HUES64 (cell line): ENCODE data around the gene CLNK. TPM values are rescaled to one million over a fixed set of nuclear protein-coding genes. Genes with fewer than 3 reads are reported as not detected.

Source experiments
- H3K27ac ChIP-seq: 2 replicates; pipeline ENCODE4 v1.7.0; 2013; ENCODE audit warnings: low read depth, low read length, inconsistent platforms
- H3K27me3 ChIP-seq: 2 replicates; pipeline ENCODE4 v1.6.1; 2013; ENCODE audit warnings: mild to moderate bottlenecking, low read length; ENCODE audit not compliant: insufficient read depth
- H3K36me3 ChIP-seq: 2 replicates; pipeline ENCODE4 v1.6.1; 2013; ENCODE audit warnings: mild to moderate bottlenecking, low read length; ENCODE audit not compliant: insufficient read depth
- H3K4me1 ChIP-seq: 2 replicates; pipeline ENCODE4 v1.6.1; 2013; ENCODE audit warnings: mild to moderate bottlenecking, low read length, moderate library complexity; ENCODE audit not compliant: insufficient read depth
- H3K4me3 ChIP-seq: 2 replicates; pipeline ENCODE4 v1.5.1; 2013; ENCODE audit warnings: mild to moderate bottlenecking, low read length, moderate library complexity
- H3K9ac ChIP-seq: 2 replicates; pipeline ENCODE4 v1.6.1; 2013; ENCODE audit warnings: mild to moderate bottlenecking, low read depth, low read length
- H3K9me3 ChIP-seq: 2 replicates; pipeline ENCODE4 v1.6.1; 2013; ENCODE audit warnings: low read depth, low read length; ENCODE audit not compliant: insufficient read depth
- WGBS: fragments of 150-250, 120-280 bp; methylation state at CpG from one replicate; pipeline ENCODE4 v1.1.7; 2013; ENCODE audit warnings: missing lambda C conversion rate; 5-methylcytosine and 5-hydroxymethylcytosine counted together
- polyA plus RNA-seq, 2 experiments: library from polyadenylated mRNA; stranded (reverse); fragments of 50-300 nt; gene quantifications; one replicate each; pipeline ENCODE4 v1.2.3, GENCODE V29; 2013

Gene CLNK, protein sequence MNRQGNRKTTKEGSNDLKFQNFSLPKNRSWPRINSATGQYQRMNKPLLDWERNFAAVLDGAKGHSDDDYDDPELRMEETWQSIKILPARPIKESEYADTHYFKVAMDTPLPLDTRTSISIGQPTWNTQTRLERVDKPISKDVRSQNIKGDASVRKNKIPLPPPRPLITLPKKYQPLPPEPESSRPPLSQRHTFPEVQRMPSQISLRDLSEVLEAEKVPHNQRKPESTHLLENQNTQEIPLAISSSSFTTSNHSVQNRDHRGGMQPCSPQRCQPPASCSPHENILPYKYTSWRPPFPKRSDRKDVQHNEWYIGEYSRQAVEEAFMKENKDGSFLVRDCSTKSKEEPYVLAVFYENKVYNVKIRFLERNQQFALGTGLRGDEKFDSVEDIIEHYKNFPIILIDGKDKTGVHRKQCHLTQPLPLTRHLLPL
- polyA plus RNA-seq (2013, experiment 1 of 2): not detected
- polyA plus RNA-seq (2013, experiment 2 of 2): not detected

DNA sequence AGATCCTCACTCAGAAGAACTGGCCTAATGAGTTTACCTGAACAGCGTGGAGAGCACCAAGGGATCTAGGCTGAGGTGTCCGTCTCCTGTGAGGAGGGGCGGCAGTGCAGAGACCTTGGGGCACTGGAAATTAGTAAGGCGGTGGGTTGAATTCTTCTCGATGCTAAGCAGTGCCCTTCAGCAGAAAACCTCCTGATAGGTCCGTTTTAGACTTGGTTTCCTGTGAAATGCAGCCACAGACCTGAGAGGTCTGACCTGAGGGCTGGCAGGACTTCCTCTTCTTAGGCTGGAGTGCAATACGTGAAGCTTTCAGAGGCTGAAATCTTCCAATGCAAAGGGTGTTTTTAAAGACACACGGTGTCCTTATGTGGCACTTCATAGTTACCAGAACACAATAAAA lies at the start of gene CLNK:
CLNK (minus strand) TSS at position 138 of the 400 bp plus-strand sequence. CDS start 16,899 bp downstream, outside the sequence.
- H3K27me3 ChIP-seq: no peaks in the 10 kb centered on the region
- H3K4me1 ChIP-seq: peaks cover 7% of the 10 kb centered on the region; the same call in 1 of the 2 replicates
- H3K36me3 ChIP-seq: no peaks in the 10 kb centered on the region
- WGBS: 94% methylated on average over 8 of the region's 8 CpGs
- H3K9ac ChIP-seq: no peak within 1 kb of the TSS
- H3K27ac ChIP-seq: no peak within 1 kb of the TSS
- no peaks in the 10 kb centered on the region for H3K9me3 ChIP-seq
- no peak within 1 kb of the TSS for H3K4me3 ChIP-seq

- Histone ChIP-seq H3K9ac (no peak overlapping the region), H3K9me3 (no peaks in the 10 kb centered on the region), H3K36me3 (no peaks in the 10 kb centered on the region), H3K27ac (no peak overlapping the region), H3K4me1 (peaks cover 7% of the 10 kb centered on the region; the same call in 1 of the 2 replicates), H3K4me3 (no peak overlapping the region), H3K27me3 (no peaks in the 10 kb centered on the region)
- WGBS: no CpG with 5 or more reads among the region's 1 CpG
Observed at GRCh38 chr4:10733481-10734062, 49.0 kb upstream of the CLNK start.

DNA sequence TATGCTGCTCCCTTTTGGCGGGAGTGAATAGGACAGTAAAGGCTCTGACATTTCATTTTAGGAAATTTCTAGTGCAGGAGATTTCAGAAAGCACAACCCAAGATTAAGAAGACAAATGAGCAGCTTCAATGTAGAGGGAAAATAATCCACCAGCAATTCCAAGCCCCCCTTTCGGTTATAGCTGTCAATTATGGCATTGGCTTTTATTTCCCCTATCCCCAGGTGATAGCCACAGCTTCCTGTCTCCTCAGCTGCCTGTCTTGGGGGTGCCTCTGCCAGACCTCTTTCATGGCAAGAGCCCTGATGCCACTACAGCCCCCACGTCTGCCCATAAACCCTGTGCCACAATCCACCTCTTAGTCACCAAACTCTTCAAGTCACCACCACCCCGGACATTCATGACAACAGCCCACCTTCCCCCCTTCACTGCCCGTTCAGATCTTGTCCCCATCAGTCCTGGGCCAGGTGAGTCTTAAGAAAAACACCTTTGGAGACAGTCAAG lies 48.4 kb upstream of the CLNK start:
- peaks cover 4% of the 10 kb centered on the region; the same call in 1 of the 2 replicates for H3K4me1 ChIP-seq
- H3K4me3 ChIP-seq: no peak overlapping the region
- H3K36me3 ChIP-seq: no peaks in the 10 kb centered on the region
- H3K27me3 ChIP-seq: no peaks in the 10 kb centered on the region
- no peaks in the 10 kb centered on the region for H3K9me3 ChIP-seq
- no peak overlapping the region for H3K27ac ChIP-seq
- WGBS: 87% methylated on average over 5 of the region's 5 CpGs
- no peak overlapping the region for H3K9ac ChIP-seq

DNA sequence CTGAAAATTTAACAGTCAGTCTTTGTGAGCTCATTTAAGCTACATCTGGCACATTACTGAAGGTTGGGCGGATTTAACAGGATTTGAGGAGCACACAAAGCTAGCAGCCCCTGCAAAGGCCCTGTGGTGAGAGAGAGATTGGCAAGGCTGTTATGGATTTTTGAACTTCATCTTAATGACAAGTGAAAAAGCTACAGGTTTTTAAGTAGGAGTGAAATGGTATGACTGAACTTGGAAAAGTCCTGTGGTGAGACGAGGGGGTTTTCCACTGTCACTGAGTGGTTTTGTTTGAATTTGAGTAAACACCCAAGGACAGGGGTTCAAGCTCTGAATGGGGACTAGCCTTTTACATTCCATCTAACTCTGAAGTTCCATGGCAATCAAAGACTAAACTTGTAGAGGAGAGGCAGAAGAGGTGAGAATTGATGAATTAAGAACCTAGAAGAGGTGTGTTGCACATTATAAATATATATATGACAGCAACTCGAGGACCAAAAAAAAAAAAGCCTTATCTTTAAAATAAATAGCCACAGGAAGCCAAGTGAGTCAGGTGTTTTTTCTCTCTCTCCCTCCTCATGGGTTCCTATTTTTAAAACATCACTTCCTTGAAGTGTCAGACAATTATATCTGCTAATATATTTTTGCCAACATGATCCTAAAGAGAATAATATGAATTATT lies 47.8 kb upstream of the CLNK start:
- Histone ChIP-seq H3K9me3 (no peaks in the 10 kb centered on the region), H3K4me3 (no peak overlapping the region), H3K9ac (no peak overlapping the region), H3K36me3 (no peaks in the 10 kb centered on the region), H3K4me1 (0 out of 2 replicates have a peak, but pooled peaks cover under 1% of the 10 kb centered on the region), H3K27me3 (no peaks in the 10 kb centered on the region), H3K27ac (no peak overlapping the region)
- WGBS: 86% methylated on average over 3 of the region's 3 CpGs

DNA sequence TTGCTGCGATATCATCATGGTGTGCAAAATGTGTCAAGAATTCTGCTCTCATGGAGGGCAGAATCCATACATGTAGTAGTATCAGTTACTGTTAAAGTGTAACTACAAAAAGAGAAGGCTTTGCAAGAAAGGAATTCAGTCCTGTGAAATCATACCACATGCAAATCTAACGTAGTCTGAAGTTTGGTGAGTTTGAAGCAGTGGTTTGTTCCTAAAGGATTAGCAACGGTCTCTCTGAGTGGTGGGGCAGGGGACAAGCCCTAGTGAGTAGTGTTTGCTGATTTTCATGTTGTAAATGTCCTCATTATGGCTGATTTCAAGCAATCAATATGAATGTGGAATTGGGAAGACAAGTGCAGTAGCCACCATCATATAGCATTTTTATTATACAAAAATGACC lies 47.1 kb upstream of the CLNK start:
- no peak overlapping the region for H3K27ac ChIP-seq
- H3K36me3 ChIP-seq: no peaks in the 10 kb centered on the region
- no peaks in the 10 kb centered on the region for H3K9me3 ChIP-seq
- no peaks in the 10 kb centered on the region for H3K27me3 ChIP-seq
- no peak overlapping the region for H3K9ac ChIP-seq
- H3K4me1 ChIP-seq: no peaks in the 10 kb centered on the region
- H3K4me3 ChIP-seq: no peak overlapping the region
- 92% methylated on average over 3 of the region's 3 CpGs for WGBS

- Histone ChIP-seq H3K9ac (no peak overlapping the region), H3K36me3 (no peaks in the 10 kb centered on the region), H3K27me3 (no peaks in the 10 kb centered on the region), H3K9me3 (no peaks in the 10 kb centered on the region), H3K4me1 (no peaks in the 10 kb centered on the region), H3K27ac (no peak overlapping the region), H3K4me3 (no peak overlapping the region)
- 94% methylated on average over 4 of the region's 4 CpGs for WGBS
Observed at GRCh38 chr4:10731162-10731561, 46.6 kb upstream of the CLNK start.

DNA sequence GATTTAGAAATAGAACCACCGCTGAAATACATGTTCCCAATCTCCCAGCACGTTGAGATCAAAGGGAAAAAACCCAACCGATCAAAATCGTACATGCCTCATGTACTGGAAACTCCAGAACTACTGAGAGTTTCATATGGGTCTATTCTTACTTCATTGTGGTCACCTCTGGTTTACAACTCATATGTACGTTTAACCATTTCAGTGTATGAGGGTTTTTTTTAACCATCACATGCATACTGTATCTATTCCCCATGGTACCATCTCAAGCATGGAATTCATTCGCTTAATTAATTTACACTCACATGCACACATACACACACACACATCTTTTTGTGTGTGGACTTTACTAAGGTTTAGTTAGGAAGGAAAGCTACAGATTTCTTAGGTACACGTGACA lies 46.0 kb upstream of the CLNK start:
- H3K4me1 ChIP-seq: no peaks in the 10 kb centered on the region
- no peak overlapping the region for H3K9ac ChIP-seq
- no peak overlapping the region for H3K27ac ChIP-seq
- 96% methylated on average over 5 of the region's 7 CpGs for WGBS
- no peaks in the 10 kb centered on the region for H3K9me3 ChIP-seq
- no peaks in the 10 kb centered on the region for H3K27me3 ChIP-seq
- no peaks in the 10 kb centered on the region for H3K36me3 ChIP-seq
- no peak overlapping the region for H3K4me3 ChIP-seq

DNA sequence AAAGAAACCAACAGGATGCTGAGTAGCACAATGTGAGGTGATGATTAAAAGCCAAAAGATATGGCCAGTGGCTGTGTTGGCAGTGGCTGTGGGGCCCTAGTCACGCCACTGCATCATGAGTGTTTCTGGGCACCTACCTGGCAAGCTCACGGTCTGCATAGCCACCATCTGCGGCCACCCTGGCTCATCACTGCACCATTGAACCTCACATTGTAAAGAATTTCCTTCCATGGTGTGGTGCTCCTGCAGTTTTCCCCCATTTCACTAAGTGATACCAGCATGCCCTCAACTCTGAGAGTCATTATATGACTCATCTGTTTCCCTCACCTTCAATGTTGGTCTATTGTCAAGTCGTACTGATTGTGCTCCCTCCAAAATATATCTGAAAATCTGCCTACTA lies 45.5 kb upstream of the CLNK start:
- no peaks in the 10 kb centered on the region for H3K4me1 ChIP-seq
- H3K4me3 ChIP-seq: no peak overlapping the region
- WGBS: 95% methylated on average over 4 of the region's 4 CpGs
- no peaks in the 10 kb centered on the region for H3K36me3 ChIP-seq
- no peak overlapping the region for H3K9ac ChIP-seq
- no peaks in the 10 kb centered on the region for H3K27me3 ChIP-seq
- H3K27ac ChIP-seq: no peak overlapping the region
- no peaks in the 10 kb centered on the region for H3K9me3 ChIP-seq

DNA sequence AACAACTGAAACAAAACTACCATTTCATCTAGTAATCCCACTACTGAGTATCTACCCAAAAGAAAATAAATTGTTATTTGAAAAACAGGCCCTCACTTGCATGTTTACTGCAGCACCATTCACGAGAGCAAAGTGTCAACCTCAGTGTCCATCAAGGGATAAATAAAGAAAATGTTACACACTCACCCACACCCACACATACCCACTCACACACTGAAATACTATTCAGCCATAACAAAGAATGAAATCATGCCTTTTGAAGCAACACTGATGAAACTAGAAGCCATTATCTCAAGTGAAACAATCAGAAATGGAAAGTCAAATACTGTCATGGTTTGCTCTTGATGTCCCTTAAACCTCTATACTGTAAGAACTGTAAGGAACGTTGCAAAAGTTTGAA lies 44.8 kb upstream of the CLNK start:
- Histone ChIP-seq H3K36me3 (no peaks in the 10 kb centered on the region), H3K4me1 (no peaks in the 10 kb centered on the region; the same call in 1 of the 2 replicates), H3K27me3 (no peaks in the 10 kb centered on the region), H3K4me3 (no peak overlapping the region), H3K9ac (no peak overlapping the region), H3K9me3 (no peaks in the 10 kb centered on the region), H3K27ac (no peak overlapping the region)
- WGBS: 91% methylated on average over 1 of the region's 2 CpGs

GRCh38 chr4:10728016-10728415 lies 43.4 kb upstream of the CLNK start:
- Histone ChIP-seq H3K4me3 (no peak overlapping the region), H3K9me3 (no peaks in the 10 kb centered on the region), H3K9ac (no peak overlapping the region), H3K36me3 (no peaks in the 10 kb centered on the region), H3K27ac (no peak overlapping the region), H3K27me3 (no peaks in the 10 kb centered on the region), H3K4me1 (no peaks in the 10 kb centered on the region; the same call in 1 of the 2 replicates)
- WGBS: 59% methylated on average over 4 of the region's 4 CpGs
